GM19452 (cell line): ENCODE measurements around the gene TIMM17A.
"Not testable (repeated sequence)": the region's sequence is repeated elsewhere in the genome, so short reads cannot be mapped to it uniquely, and the experiment has no call there.

Source experiments
- ATAC-seq: cut with Tn5 transposase; IDR thresholded peaks from one replicate; pipeline ENCODE4 v1.9.1; 2021; ENCODE audit not compliant: unreplicated experiment

The TIMM17A gene

DNA sequence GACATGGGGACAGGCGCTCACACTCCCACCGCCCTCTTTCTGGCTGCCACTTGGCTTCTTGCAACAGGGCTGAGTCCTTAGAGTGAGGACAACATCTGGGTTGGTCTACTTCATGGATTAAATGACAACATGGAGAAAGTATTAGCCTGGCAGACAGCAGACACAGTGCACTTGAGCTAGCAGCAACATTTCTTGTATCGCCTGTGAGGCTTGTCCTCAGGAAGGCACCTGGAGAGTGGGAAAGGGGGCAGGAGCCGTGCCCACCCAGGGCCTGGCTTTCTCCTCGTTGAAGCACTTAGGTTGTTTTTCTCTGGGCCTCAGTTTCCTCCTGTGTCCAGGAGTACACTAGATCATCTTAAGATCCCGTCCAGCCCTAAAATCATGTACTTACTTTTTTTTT, 58.8 kb downstream of the TIMM17A start:
- ATAC-seq = no peak

GRCh38 chr1:202014915-202015661, 59.8 kb downstream of the TIMM17A start:
- no peak for ATAC-seq

DNA sequence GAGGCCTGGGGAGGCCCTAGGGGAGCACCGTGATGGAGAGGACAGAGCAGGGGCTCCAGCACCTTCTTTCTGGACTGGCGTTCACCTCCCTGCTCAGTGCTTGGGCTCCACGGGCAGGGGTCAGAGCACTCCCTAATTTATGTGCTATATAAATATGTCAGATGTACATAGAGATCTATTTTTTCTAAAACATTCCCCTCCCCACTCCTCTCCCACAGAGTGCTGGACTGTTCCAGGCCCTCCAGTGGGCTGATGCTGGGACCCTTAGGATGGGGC, 60.3 kb downstream of the TIMM17A start:
- no peak for ATAC-seq

DNA sequence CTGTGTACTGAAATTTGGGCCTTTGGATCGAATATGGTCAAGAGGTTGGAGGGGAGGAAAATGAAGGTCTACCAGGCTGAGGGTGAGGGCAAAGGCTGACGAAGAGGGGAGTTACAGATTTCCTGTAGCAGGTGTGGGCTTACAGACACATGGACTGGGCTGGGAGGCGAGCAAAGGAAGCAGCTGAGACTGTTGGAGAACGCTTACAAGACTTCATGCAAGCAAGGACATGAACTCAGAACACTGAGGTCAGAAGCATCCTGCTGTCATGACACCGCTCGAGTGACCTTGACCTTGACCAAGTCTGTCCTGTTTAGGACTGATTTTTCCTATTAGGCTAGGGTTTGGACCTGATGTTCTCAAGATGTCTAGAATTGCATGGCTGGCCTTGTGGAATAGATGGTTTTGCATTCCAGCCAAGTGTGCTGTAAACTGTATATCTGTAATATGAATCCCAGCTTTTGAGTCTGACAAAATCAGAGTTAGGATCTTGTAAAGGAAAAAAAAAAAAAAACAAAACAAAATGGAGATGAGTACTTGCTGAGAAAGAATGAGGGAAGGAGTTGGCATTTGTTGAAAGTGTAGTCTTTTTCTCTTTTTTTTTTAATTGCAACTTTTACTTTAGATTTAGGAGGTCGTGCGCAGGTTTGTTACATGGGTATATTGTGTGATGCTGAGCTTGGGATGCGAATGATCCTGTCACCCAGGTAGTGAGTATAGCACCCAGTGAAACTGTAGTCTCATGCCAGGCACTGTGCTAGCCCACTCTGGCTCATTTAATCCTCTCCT, 60.9 kb downstream of the TIMM17A start:
- ATAC-seq = no peak

DNA sequence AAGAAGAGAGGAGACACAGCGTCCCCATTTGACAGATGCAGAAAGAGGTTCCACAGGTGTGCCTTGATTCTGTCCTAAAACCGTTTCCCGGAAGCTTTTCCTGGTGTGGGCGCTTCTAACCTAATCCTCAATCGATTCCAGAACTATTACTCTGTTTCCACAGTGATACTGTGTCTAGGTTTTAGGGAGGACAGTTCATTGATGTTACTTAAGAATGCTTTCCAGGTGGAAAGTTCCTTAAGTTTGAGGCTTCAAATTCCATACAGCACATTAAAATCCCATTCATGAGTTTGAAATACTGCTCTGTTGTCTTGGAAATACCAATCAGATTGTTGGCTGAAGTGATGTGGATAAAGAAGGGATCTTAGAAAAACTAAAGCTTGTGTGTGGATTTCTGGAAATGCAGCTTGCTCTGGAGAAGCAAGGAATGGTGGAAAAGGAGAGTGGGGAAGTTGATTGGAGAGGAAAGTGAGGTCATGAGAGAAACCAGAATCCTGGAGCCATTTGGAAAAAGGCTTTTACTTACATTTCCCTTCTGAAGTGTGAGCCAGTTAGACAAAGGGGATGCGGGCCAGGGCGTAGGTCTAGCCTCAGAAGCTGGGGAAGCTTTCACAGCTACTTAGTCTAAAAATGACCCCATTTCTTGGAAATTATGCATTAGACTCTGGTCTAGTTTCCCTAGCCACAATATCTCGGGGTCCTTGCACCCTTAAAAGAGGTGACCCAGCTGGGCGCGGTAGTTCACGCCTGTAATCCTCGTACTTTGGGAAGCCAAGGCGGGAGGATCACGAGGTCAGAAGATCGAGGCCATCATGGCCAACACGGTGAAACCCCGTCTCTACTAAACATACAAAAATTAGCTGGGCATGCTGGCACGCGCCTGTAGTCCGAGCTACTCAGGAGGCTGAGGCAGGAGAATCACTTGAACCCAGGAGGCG, 61.8 kb downstream of the TIMM17A start:
- no peak for ATAC-seq

- ATAC-seq = no peak
Measured at GRCh38 chr1:202017749-202018467, 62.6 kb downstream of the TIMM17A start.

- no peak for ATAC-seq
Measured at GRCh38 chr1:202018468-202019234, 63.3 kb downstream of the TIMM17A start.

DNA sequence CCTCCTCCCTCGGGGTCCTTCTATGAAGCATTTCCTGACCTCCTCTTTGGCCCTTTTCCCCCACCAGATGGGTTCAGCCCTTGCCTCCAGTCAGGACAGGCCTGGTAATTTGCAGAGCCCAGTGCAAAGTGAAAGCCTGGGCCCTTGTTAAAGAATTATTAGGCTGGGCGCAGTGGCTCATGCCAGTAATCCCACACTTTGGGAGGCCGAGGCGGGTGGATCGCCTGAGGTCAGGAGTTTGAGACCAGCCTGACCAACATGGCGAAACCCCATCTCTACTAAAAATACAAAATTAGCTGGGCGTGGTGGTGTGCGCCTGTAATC, 63.9 kb downstream of the TIMM17A start:
- ATAC-seq = not testable (repeated sequence)
